Stomach (tissue), 9 donors: ENCODE data around the gene FBXL15. TPM values are rescaled to one million over a fixed set of nuclear protein-coding genes. Genes with fewer than 3 reads are reported as not detected.

ENCODE experiments used
- DNase-seq, 2 donors: peaks; one replicate each; pipeline versions ENCODE4 v3.0.0 to v3.0.0-alpha.2; 2013 to 2019
- H3K27ac ChIP-seq, 5 donors: fragments of 200-600 bp in 4 of 5; sonication (generic) in 4 of 5; one replicate each; pipeline ENCODE4 v1.5.1; 2013 to 2019; ENCODE audit warnings: mild to moderate bottlenecking in 1 of 5, moderate library complexity in 1 of 5
- H3K27me3 ChIP-seq, 3 donors: fragments of 200-600 bp; sonication (generic); one replicate each; pipeline ENCODE4 v1.5.1; 2017 to 2019; ENCODE audit warnings: mixed run types in 1 of 3
- H3K36me3 ChIP-seq, 4 donors: fragments of 200-600 bp; sonication (generic); 1 replicate in 3 of 4; 2 replicates in 1 of 4; pipeline ENCODE4 v1.5.1; 2016 to 2019
- H3K4me1 ChIP-seq, 4 donors: fragments of 200-600 bp; sonication (generic); one replicate each; pipeline ENCODE4 v1.5.1; 2016 to 2019
- H3K4me3 ChIP-seq, 4 donors: fragments of 200-600 bp; sonication (generic) in 3 of 4; one replicate each; pipeline ENCODE4 v1.5.1; 2016 to 2019; ENCODE audit warnings: mild to moderate bottlenecking in 1 of 4
- H3K9me3 ChIP-seq, 4 donors: fragments of 200-600 bp; sonication (generic); one replicate each; pipeline ENCODE4 v1.5.1; 2016 to 2019
- CTCF ChIP-seq, 7 experiments: fragments of 450-650 bp in 4 of 7; fragments of 200-600 bp in 3 of 7; sonication (generic) in 3 of 7; IDR thresholded peaks; one replicate each; pipeline ENCODE4 v1.5.1; 2016 to 2019; ENCODE audit warnings: antibody characterized with exemption in 7 of 7, control low read depth in 2 of 7, mild to moderate bottlenecking in 1 of 7
- EP300 ChIP-seq: sonication (generic); formaldehyde crosslinking; IDR thresholded peaks from one replicate; pipeline ENCODE4 v1.6.1; 2017; ENCODE audit warnings: antibody characterized with exemption
- POLR2A ChIP-seq, 4 donors: fragments of 450-650 bp; IDR thresholded peaks; one replicate each; pipeline ENCODE4 v1.6.1; 2016; ENCODE audit warnings: antibody characterized with exemption in 4 of 4, control low read depth in 2 of 4, mild to moderate bottlenecking in 1 of 4, moderate library complexity in 1 of 4
- POLR2AphosphoS5 ChIP-seq, 3 donors: sonication (generic); formaldehyde crosslinking; IDR thresholded peaks; one replicate each; pipeline ENCODE4 v1.6.1; 2016; ENCODE audit warnings: antibody characterized with exemption in 3 of 3
- WGBS, 5 donors: extraction: QIAGEN DNeasy Blood & Tissue Kit in 3 of 5; methylation state at CpG; one replicate each; pipeline versions ENCODE4 v1.1.5 to v1.1.7; 2013 to 2018; 5-methylcytosine and 5-hydroxymethylcytosine counted together
- intact Hi-C: fragments of 100-400 bp; cut with DNase I; formaldehyde crosslinking; loops from one replicate; pipeline ENCODE4 v1.15.1; 2023; ENCODE audit warnings: low total_unique reads
- polyA plus RNA-seq, 3 donors: library from polyadenylated mRNA; stranded (reverse); fragments of 200-250 nt; gene quantifications; one replicate each; pipeline ENCODE4 v1.2.3, GENCODE V29; 2013
- total RNA-seq, 5 donors: library from RNA; depleted of rRNA; stranded (reverse); fragments of >200 nt; gene quantifications; one replicate each; pipeline versions ENCODE4 v1.1.0 to v1.2.3, GENCODE V29; 2014 to 2016
- donor health status: healthy with polysubstance abuse.
- donor health status: Bipolar disorder and iron deficiency.
- donor health status: healthy.

FBXL15 gene
- total and polyA plus RNA-seq, 8 donors, result 3.5 to 315 (median 19.8) TPM

- WGBS, 5 donors, result 17 to 22% (median 19%) methylated on average over 8 of the region's 8 CpGs
- TF ChIP-seq EP300 (no peak), POLR2A (IDR thresholded peaks at IDR 0.05) (no peak), CTCF (IDR thresholded peaks at IDR 0.05) (no peak)
- peaks cover 0 to 5% (median 1%) of the 10 kb centered on the region in 4 donors for H3K36me3 ChIP-seq
- no peaks in the 10 kb centered on the region for H3K27me3 ChIP-seq
- peaks cover 10 to 38% (median 25%) of the 10 kb centered on the region in 4 donors for H3K4me1 ChIP-seq
- no peak for DNase-seq
- intact Hi-C loops, result no loop called here
- H3K4me3 ChIP-seq, result peak overlapping the region; percentile 52 to 67 (median 58)
- H3K9me3 ChIP-seq, result no peaks in the 10 kb centered on the region
- H3K27ac ChIP-seq, result peak overlapping the region; percentile 25 to 71 (median 64)
Measured at GRCh38 chr10:102460836-102461186, 40.2 kb downstream of the FBXL15 start.

- DNase-seq, result peak; percentile 97 to 98
- intact Hi-C loops, result no loop called here
- H3K36me3 ChIP-seq, result no peaks in the 10 kb centered on the region
- peak overlapping the region; percentile 32 to 71 (median 64) for H3K27ac ChIP-seq
- H3K9me3 ChIP-seq, result no peaks in the 10 kb centered on the region
- no peaks in the 10 kb centered on the region for H3K27me3 ChIP-seq
- peaks cover 10 to 32% (median 25%) of the 10 kb centered on the region in 4 donors for H3K4me1 ChIP-seq
- TF ChIP-seq EP300, result no peak
- peak; percentile 56 to 93 (median 76) for TF ChIP-seq POLR2AphosphoS5 (IDR thresholded peaks at IDR 0.05)
- peak in 1 of 4 donors; percentile 31 for TF ChIP-seq POLR2A (IDR thresholded peaks at IDR 0.05)
- TF ChIP-seq CTCF (IDR thresholded peaks at IDR 0.05), result no peak
- WGBS, 5 donors, result 2 to 6% (median 3%) methylated on average over 40 to 54 of the region's 54 CpGs
- peak overlapping the region; percentile 52 to 67 (median 58) for H3K4me3 ChIP-seq
Measured at GRCh38 chr10:102461187-102462054, 40.8 kb downstream of the FBXL15 start.

GRCh38 chr10:102462512-102463054 is 41.9 kb downstream of the FBXL15 start:
- H3K9me3 ChIP-seq, result no peaks in the 10 kb centered on the region
- H3K4me3 ChIP-seq, result peak overlapping the region in 2 of 4 donors; percentile 13 to 29
- H3K36me3 ChIP-seq, result no peaks in the 10 kb centered on the region
- no peak for DNase-seq
- no peak for TF ChIP-seq EP300
- no peak for TF ChIP-seq POLR2A (IDR thresholded peaks at IDR 0.05)
- no peak for TF ChIP-seq CTCF (IDR thresholded peaks at IDR 0.05)
- TF ChIP-seq POLR2AphosphoS5 (IDR thresholded peaks at IDR 0.05), result no peak
- H3K27ac ChIP-seq, result no peak overlapping the region
- peaks cover 10 to 37% (median 25%) of the 10 kb centered on the region in 4 donors for H3K4me1 ChIP-seq
- intact Hi-C loops, result no loop called here
- no peaks in the 10 kb centered on the region for H3K27me3 ChIP-seq
- 65 to 75% (median 67%) methylated on average over 6 of the region's 6 CpGs for WGBS, 5 donors

- Histone ChIP-seq H3K27ac (no peak overlapping the region), H3K4me1 (peaks cover 10 to 51% (median 36%) of the 10 kb centered on the region in 4 donors), H3K9me3 (no peaks in the 10 kb centered on the region), H3K4me3 (no peak overlapping the region), H3K27me3 (no peaks in the 10 kb centered on the region), H3K36me3 (no peaks in the 10 kb centered on the region)
- no peak for DNase-seq
- TF ChIP-seq POLR2AphosphoS5 (IDR thresholded peaks at IDR 0.05), result no peak
- no peak for TF ChIP-seq CTCF (IDR thresholded peaks at IDR 0.05)
- TF ChIP-seq POLR2A (IDR thresholded peaks at IDR 0.05), result no peak
- TF ChIP-seq EP300, result no peak
- intact Hi-C loops, result no loop called here
- WGBS, 5 donors, result 81 to 84% (median 82%) methylated on average over 10 of the region's 10 CpGs
Measured at GRCh38 chr10:102463983-102464382, 43.3 kb downstream of the FBXL15 start.
